HuH-7 (cell line): ENCODE results near the gene SYNPO.

Experiments
- DNase-seq: peaks from one replicate; pipeline ENCODE4 v3.0.0; 2011; ENCODE audit warnings: low spot score

The SYNPO gene

GRCh38 chr5:150640311-150641005, at the start of gene SYNPO:
SYNPO (plus strand) TSS chr5:150640660; CDS start chr5:150648276, 7,616 bp downstream.
- DNase-seq, result peak; percentile 58

GRCh38 chr5:150590979-150591695, 49.3 kb upstream of the SYNPO start:
- no peak for DNase-seq

- DNase-seq, result no peak
Observed at GRCh38 chr5:150593593-150593992, 46.9 kb upstream of the SYNPO start.

GRCh38 chr5:150593996-150594395, 46.5 kb upstream of the SYNPO start:
- no peak for DNase-seq

GRCh38 chr5:150595466-150596031, 44.9 kb upstream of the SYNPO start:
- no peak for DNase-seq

GRCh38 chr5:150596313-150596712, 44.1 kb upstream of the SYNPO start:
- DNase-seq, result no peak

- DNase-seq, result no peak
Observed at GRCh38 chr5:150596826-150597225, 43.6 kb upstream of the SYNPO start.

- no peak for DNase-seq
Observed at GRCh38 chr5:150598006-150598405, 42.5 kb upstream of the SYNPO start.

GRCh38 chr5:150598821-150599273, 41.6 kb upstream of the SYNPO start:
- no peak for DNase-seq

GRCh38 chr5:150599281-150599680, 41.2 kb upstream of the SYNPO start:
- no peak for DNase-seq

- peak; percentile 52 for DNase-seq
Observed at GRCh38 chr5:150599917-150600511, 40.4 kb upstream of the SYNPO start.

- DNase-seq, result no peak
Observed at GRCh38 chr5:150600616-150601490, 39.6 kb upstream of the SYNPO start.

GRCh38 chr5:150601491-150602345, 38.7 kb upstream of the SYNPO start:
- no peak for DNase-seq

GRCh38 chr5:150603052-150603451, 37.4 kb upstream of the SYNPO start:
- no peak for DNase-seq

- DNase-seq, result no peak
Observed at GRCh38 chr5:150603491-150603890, 37.0 kb upstream of the SYNPO start.

- DNase-seq, result no peak
Observed at GRCh38 chr5:150604010-150604409, 36.5 kb upstream of the SYNPO start.

GRCh38 chr5:150604894-150605440, 35.5 kb upstream of the SYNPO start:
- no peak for DNase-seq

- peak; percentile 66 for DNase-seq
Observed at GRCh38 chr5:150605546-150605945, 34.9 kb upstream of the SYNPO start.

GRCh38 chr5:150606476-150606875, 34.0 kb upstream of the SYNPO start:
- no peak for DNase-seq

GRCh38 chr5:150607105-150607504, 33.4 kb upstream of the SYNPO start:
- DNase-seq, result no peak

GRCh38 chr5:150607991-150608390, 32.5 kb upstream of the SYNPO start:
- no peak for DNase-seq
